ENCODE data around the gene KNOP1.
A peak's percentile ranks its signal among the peaks of the same experiment; 100 is the strongest.

KNOP1 gene, protein sequence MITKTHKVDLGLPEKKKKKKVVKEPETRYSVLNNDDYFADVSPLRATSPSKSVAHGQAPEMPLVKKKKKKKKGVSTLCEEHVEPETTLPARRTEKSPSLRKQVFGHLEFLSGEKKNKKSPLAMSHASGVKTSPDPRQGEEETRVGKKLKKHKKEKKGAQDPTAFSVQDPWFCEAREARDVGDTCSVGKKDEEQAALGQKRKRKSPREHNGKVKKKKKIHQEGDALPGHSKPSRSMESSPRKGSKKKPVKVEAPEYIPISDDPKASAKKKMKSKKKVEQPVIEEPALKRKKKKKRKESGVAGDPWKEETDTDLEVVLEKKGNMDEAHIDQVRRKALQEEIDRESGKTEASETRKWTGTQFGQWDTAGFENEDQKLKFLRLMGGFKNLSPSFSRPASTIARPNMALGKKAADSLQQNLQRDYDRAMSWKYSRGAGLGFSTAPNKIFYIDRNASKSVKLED

DNA sequence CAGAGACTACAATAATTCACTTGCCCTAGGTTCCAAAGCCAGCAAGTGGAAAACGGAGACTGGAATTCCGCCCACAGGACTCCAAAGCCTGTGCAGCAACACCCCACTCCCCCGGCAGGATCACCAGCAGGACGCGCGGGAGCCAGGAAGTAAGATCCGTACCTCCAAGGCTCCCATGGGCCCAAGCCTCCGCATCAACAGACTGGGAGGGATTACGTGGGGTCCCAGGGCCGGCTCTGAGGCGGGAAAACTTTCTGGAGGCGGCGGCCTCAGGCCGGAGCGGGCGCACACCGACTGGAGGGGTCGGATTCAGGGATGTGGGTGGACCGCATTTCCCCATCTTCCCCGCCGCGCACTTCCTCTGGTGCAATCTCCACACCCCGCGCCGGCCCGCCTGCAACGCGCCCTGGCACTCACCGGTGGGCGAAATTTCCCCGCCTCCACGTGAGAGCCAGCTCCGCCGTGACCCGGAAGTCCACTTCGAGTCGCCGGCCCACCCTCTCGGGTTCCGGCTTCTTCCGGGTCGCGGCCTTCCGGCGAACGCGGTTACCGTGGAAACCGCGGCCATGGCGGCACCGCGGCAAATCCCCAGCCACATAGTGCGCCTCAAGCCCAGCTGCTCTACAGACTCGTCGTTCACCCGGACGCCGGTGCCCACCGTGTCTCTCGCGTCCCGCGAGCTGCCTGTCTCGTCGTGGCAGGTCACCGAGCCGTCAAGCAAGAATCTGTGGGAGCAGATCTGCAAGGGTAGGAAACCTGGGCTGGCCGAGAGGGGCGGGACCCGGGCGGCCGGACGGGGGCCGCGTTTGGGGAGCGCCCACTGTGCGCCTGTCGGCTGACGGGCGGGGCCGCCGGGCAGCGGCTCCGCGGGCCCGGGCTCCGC is at the start of gene KNOP1, which contains the start of gene IQCK:
Gene KNOP1 (minus strand): TSS at position 487 of the 883 bp plus-strand sequence. CDS start 3,192 bp downstream, outside the sequence.
Gene IQCK (plus strand): TSS at position 531 of the 883 bp plus-strand sequence. CDS start 36 bp downstream, at position 567.
- peak; percentile 47 for DNase-seq (ENCODE audit: low read depth, low spot score)

DNA sequence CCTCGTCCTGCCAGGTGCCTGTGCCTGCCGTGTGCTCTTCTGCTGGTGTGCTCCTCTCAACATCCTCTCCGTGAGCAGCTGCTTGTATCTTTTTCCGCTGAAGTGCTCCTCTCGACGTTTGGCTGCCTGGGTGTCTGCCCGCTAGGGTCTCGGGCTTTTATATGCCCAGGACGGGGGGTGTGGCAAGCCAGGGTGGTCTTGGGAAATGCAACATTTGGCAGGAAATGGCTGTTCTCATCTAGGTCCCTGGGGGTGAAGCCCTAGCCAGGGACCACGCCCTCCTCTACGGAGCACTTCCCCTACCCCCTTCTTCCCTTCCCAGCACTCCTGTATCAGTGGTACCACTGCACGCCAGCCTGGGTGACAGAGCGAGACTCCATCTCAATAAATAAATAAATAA is 49.5 kb upstream of the KNOP1 start:
- no peak for DNase-seq (ENCODE audit: low read depth, low spot score)

DNA sequence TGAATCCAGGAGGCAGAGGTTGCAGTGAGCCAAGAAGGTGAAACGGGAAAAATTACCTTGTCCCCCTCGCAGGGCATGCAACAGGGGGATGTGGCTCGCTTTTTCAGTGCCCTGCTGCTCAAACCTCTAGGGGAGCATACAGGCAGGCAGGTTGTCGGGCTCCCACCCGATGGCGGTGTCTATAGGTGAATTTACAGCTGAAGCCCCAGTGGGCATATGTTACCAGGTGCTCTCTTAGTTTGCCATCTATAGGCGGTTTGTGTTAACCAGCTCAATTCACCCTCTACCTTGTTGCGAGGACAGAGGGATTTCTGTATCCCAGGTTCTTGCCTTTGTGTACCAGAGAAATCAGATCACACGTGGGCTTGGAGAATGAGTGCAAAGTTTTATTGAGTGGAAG is 49.0 kb upstream of the KNOP1 start:
- DNase-seq (ENCODE audit: low read depth, low spot score), result no peak

DNA sequence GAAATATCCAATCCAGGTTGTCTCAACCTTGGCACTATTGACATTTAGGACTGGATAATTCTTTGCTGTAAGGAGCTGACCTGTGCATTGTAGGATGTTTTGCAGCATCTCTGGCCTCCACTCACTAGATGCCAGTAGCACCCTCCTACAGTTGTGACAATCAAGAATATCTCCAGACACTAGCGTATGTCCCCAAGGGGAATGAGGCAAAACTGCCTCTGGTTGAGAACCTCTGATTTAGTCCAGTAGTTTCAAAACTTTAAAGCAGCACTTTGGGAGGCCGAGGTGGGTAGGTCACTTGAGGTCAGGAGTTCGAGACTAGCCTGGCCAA is 48.5 kb upstream of the KNOP1 start:
- DNase-seq (ENCODE audit: low read depth, low spot score), result no peak

DNA sequence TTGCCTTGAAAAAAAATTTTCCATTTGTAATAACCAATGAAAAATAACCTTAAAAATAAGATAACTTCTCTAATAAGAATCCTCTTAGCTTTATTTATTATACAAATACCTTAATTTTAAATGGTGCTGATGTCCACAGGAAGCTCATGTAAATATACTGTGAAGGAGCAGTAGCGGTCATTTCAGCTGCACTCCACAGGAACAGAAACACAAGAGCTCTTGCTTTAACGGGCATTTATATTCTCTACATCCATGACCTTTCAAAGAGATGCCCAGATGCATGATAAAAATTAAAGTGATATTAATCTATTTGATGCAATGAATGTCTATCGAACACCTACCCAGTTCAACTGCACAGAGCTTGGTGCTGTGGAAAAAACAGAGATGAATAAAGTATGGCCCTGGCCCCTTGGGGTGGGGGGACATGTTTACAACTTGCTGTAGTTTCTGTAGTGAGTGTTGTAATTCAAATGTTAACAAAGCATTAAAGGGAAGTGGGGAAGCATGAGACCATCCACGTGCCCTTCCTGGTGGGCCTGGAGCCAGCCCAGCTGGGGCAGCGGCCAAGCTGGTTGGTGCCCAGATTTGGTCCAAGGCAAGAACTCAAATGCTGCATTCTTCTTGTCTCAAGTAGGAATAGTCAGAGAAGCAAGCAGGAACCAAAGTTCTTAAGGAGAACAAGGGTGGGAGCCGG is 48.0 kb upstream of the KNOP1 start:
- no peak for DNase-seq (ENCODE audit: low read depth, low spot score)

DNA sequence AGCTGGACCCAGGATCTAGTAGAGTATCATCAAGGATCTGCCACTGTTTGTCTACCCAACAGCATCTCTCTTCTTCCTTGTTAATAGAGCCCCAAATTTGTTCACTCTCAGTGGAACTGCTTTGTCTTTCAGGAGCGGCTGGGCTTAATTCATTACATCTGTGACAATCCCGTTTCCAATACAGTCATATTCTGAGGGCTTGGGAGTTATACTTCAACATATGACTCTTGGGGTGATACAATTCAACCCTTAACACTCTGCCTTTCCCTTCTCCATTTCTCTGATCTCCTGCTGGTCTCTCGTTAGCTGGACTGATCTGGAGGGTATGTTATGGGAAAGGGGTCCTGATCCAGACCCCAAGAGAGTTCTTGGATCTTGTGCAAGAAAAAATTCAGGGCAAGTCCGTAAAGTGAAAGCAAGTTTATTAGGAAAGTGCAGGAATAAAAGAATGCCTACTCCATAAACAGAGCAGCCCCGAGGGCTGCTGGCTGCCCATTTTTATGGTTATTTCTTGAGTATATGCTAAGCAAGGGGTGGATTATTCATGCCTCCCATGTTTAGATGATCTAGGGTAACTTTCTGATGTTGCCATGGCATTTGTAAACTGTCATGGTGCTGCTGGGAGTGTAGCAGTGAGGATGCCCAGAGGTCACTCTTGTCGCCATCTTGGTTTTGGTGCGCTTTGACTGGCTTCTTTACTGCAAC is 42.5 kb upstream of the KNOP1 start:
- DNase-seq (ENCODE audit: low read depth, low spot score), result no peak

DNA sequence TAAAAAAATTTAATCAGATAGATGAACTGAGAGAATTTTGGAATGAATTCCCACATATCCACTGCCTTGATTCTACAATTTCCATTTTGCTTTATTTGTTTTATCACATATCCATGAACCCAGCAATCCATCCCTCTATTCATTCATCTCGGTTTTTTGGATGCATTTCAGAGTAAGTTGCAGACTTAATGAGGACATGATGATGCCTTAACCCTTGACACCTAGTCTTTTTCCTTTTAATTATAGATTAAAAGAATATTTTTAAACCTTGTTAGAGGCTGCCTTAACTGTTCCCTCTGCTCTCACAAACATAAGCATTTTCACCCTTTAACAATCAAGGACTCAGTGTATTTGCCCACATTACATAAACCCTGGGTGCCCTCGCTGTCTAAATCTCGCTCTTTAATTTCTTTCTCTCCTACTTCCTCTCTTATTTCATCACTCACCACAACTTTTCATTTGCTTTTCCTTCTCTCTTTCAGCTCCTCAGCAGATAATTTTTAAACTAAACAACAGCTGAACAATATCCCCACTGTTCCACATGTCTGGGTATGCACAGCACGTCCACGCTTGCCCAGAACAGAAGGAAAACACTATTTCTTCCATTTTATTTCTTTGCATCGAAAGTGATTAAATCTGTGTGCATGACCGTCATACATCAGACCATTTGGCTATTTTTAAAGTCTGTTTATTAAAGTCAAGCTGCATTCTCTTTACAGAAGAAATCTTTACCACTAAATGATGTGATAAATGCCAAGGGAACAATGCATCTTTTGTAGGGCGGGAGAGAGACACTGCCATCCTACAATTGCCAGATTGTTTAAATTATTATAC is 40.0 kb upstream of the KNOP1 start:
- DNase-seq (ENCODE audit: low read depth, low spot score), result no peak

DNA sequence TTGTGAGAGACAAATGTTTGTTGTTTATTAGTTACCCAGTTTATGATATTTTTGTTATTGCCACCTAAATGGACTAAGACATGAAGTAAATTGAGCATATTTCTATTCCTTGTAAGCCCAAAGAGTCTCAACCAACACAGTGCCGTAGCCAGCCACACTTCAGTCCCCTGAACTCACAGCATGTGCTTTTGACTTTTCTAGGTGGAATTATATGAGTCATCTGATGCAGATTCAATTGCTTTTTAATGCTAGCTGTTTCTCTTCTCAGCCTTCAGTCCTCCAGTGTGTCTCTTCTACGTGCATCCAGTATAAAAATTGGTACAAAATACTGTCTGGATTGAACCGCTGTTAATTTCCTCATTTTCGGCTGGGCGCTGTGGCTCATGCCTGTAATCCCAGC is 39.0 kb upstream of the KNOP1 start:
- no peak for DNase-seq (ENCODE audit: low read depth, low spot score)

DNA sequence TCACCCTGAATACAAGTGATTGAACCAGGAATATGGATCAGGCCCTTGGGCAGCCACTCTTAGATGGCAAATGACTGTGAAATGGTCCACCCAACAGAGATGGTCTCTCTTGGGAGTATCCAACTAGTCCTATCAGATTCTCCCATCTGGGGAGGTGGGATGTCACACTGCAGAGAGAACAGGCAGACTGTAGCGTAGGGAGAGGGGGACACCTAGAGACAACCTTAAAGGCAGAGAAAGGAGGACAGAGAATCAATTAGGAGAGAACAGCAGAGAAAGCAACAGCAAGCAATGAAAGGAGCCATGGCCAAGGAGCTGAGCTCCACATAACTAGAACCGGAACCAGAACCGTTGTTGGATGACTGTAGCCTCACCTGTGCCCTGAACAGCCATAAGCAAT is 37.2 kb upstream of the KNOP1 start:
- DNase-seq (ENCODE audit: low read depth, low spot score), result no peak

DNA sequence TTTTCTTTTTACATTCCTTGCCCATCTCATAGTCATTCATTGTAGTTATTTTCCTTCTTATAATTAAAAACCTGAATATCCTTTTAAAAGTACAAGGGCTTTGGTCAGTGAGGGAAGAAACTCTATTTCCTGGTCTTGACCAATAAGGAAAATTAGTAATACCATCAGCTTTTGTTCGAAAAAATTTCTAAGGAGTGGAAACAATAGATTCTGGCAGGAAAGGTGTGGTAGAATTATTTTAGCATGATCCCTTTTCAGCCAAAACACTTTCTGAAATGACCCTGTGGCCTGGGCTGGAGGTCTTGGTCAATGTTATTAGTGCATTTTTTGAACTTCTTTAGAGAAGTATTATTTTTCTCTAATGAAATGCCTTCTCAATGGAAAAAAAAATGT is 36.6 kb upstream of the KNOP1 start:
- no peak for DNase-seq (ENCODE audit: low read depth, low spot score)

DNA sequence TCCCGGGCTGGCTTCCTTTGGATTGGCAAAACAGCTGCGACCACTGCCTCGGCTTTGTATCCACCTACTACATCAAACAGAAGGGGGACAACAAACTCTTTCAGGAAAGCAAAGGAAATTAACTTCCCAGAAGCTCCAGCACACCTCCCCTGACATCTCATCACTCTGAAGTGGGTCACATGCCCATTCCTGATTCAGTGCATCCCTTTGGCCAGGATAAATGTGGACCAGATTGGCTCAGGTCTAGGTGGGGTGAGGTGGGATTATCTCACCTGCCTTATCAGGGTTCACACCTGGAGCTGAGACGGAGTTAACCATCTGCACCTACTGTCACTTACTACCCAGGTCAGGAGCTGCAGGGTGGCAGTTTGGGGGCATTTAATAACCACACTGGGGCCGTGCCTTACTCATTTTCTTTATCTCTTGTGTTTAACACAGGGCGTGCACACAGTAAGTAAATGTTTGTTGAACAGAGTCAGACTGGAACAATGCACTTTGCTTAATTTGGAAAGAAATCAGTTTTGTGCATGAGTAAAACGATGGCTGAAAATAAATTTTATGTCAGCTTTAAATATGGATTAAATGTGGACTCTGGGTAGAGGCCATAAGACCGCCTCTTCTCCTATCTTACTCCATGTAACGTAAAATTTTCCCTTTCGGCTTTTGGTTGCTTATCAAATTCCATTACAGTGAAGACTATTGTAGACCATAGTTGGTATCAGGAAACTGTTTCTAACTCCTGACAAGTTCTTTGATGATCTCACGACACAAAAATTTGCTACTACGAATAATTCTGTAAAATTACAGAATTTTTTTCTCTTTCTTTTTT is 36.0 kb upstream of the KNOP1 start:
- no peak for DNase-seq (ENCODE audit: low read depth, low spot score)

DNA sequence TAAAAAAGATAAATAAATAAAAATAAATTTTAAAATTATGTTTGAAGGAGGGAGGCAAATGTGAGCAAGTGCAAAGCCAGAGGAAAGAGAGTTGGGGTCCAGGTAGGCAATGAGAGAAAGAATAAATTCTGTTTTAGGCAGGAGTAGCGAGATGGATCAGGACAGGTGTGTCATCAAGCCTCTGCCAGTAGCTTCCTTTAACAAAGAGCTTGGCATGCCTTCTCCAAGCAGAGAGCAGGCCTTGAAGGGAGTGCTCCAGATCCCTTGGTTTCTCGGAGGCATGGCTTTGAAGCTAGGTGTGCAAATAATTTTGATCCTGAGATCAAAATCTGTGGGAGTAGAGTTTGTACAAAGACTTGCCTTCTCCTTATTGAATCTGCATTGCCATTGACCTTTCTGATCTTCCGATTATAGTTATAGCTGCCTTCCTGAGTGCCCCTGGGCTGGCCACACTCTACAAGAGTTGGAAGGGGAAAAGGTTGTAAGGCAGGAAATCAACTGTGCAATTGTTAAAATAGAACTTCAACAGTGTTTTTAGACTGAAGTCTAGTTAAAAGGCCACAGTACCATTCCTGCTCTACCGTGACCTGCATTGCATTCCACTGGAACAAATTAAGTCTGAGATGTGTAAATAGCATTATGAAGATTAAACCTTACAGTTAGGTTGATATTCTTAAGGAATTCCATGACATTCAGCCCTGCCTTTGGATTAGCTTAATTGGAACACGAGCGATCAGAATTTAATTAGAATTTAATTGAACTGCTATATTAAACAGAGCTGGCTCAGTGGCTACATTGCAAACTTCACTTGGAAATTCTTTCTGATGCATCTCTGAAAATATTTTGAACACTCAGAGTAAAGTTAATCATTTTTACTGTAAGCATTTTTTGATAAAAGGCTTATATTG is 33.7 kb upstream of the KNOP1 start:
- DNase-seq (ENCODE audit: low read depth, low spot score), result no peak

DNA sequence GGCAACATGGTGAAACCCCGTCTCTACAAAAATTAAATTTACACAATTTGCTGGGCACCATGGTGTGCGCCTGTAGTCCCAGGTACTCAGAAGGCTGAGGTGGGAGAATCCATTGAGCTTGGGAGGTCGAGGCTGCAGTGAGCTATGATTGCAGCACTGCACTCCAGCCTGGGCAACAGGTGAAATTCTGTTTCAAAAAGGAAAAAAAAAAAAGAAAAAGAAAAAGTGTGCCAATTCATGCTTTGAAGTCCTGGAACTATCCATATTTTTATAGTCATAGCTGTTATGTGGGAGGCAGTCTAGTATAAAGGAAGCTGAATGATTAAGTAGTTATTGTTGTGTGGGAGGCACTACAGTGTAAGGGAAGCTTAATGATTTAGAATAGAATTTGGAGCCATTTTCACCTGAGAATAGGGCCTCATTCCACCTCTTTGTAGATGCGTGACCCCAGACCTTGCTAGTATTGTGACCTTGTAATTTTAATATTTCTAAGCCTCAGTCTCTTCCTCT is 31.6 kb upstream of the KNOP1 start:
- DNase-seq (ENCODE audit: low read depth, low spot score), result no peak

DNA sequence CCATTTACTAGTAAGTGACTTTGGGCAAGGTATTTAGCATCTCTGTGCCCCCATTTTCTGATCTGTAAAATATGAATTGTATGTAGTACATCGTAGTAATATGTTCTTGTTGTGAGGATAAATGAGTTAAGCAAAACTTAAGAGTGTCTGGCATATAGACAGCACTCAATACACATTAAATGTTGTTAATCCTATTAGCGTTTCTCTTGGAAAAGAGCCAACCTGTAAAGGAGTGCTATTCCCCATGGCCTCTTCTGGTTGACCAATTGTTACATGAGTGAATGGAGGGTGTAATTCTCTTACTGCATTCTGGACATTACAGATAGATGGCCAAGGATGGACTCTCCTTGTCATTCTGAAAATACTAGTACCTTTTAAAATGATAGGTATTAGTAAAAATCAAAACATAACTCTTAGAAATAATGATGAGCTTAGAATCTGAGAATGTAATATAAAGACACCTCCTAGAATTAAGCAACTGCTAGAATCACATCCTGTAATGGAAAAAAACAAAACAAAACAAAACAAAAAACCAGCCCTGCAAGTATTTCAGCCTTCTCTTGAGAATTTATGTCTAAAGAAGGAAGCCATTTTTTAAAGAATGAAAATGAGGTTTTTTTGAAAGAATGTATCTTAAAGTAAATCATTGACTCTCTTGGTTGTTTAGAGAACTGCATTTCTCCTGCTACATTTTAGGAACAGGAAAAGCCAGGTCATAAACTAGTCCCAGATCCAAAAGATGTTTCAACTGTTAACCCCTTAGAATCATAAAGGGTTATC is 30.6 kb upstream of the KNOP1 start:
- DNase-seq (ENCODE audit: low read depth, low spot score), result no peak

DNA sequence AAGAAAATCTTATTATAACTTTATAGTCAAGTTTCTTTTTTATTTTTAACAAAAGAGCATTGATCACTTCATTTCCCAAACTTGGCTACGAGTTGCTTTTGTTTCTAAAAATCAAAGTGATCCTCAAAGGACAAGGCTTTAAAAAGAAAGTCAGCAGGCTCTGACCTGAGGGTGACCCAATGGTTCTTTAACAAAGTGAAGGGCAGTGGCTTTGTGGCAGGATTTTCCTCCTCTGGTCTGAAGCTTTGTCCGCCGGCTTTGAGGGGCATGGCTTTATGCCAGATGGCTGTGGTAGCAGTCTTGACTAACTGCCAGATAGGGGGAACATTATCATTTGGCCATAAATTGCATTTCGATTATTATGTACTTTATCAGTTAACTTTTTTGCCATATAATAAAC is 28.5 kb upstream of the KNOP1 start:
- DNase-seq (ENCODE audit: low read depth, low spot score), result no peak

DNA sequence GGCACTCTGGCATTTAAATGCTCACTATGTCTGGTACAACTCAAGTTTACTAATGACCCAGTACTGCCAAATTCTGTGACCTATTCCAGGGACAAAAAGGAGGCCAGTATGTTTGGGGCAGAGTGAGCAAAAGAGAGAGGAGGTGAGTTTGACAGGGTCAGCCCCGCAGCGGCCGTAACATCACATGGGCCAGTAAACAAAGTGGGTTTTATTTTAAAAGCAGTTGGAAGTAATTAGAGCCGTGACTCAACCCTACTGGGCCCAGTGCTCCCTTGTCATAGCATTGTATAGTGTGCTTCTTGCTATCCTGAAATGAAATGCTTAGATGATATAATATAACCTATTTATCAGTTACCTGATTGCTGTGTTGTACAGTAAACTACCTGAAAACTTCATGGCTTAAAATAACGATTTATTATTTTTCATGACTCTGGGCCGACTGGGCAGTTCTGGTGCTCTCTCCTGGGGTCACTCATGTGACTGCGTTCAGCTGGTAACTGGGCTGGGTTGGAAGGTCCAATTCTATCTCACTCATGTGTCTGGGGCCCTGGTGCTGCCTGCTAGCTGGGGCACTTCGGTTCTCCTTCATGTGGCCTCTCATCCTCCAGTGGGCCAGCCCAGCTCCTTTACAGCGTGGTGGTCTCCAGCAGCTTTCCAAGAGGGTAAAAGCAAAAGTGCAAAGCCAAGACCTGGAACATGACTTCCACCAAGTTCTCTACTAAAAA is 27.4 kb upstream of the KNOP1 start:
- DNase-seq (ENCODE audit: low read depth, low spot score), result no peak

DNA sequence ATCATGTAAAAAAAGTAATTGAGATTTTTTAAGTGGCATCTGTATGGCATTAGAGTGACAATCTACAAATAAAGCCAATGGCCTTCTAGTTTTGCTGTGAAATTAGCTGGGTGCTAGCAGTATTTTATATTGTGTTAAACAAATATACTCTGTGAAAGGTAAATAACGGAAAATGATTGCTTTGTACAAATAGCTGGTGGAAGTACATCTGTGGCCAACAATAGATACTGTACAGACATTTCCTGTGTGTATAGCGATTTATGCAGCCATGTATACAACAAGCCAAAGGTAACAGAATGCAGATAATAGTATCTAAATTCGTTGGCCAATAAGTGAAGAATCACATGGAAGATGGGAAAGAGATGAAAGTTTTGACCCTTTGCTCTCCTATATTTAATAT is 26.6 kb upstream of the KNOP1 start:
- no peak for DNase-seq (ENCODE audit: low read depth, low spot score)
